MM.1S (cell line): Measurements from ENCODE around the gene MYH7.
"Not testable (repeated sequence)": the region's sequence is repeated elsewhere in the genome, so short reads cannot be mapped to it uniquely, and the experiment has no call there.

ENCODE experiments used
- DNase-seq: peaks from one replicate; pipeline ENCODE4 v3.0.0-alpha.2; 2015
- H2AFZ ChIP-seq: fragments of 300-600 bp; sonication (generic); 2 replicates; pipeline ENCODE4 v1.6.0; 2016; ENCODE audit warnings: antibody characterized with exemption, low read length
- H3F3A ChIP-seq: fragments of 300-600 bp; sonication (generic); 2 replicates; pipeline ENCODE4 v1.6.1; 2016; ENCODE audit warnings: mild to moderate bottlenecking, antibody characterized with exemption, low read length, moderate library complexity, mixed read lengths; ENCODE audit not compliant: insufficient read depth
- H3K27ac ChIP-seq: fragments of 300-600 bp; sonication (generic); 2 replicates; pipeline ENCODE4 v1.5.1; 2016; ENCODE audit warnings: mild to moderate bottlenecking, low read length
- H3K27me3 ChIP-seq: fragments of 300-600 bp; sonication (generic); replicated peaks from 2 replicates; pipeline ENCODE4 v1.6.0; 2016; ENCODE audit warnings: low read length; ENCODE audit not compliant: insufficient read depth
- H3K36me3 ChIP-seq: fragments of 300-600 bp; sonication (generic); replicated peaks from 2 replicates; pipeline ENCODE4 v1.6.1; 2016; ENCODE audit warnings: mild to moderate bottlenecking, low read length, mixed read lengths; ENCODE audit not compliant: insufficient read depth
- H3K4me1 ChIP-seq: fragments of 300-600 bp; sonication (generic); 2 replicates; pipeline ENCODE4 v1.6.1; 2016; ENCODE audit warnings: low read length, mixed read lengths
- H3K4me2 ChIP-seq: fragments of 300-600 bp; sonication (generic); 2 replicates; pipeline ENCODE4 v1.6.0; 2016; ENCODE audit warnings: low read depth, low read length
- H3K4me3 ChIP-seq: fragments of 300-600 bp; sonication (generic); 2 replicates; pipeline ENCODE4 v1.5.1; 2016; ENCODE audit warnings: low read length, mixed read lengths
- H3K79me2 ChIP-seq: fragments of 300-600 bp; sonication (generic); 2 replicates; pipeline ENCODE4 v1.6.1; 2016; ENCODE audit warnings: mixed run types, low read length, mixed read lengths
- H3K9ac ChIP-seq: fragments of 300-600 bp; sonication (generic); 2 replicates; pipeline ENCODE4 v1.6.1; 2016; ENCODE audit warnings: low read length, mixed read lengths
- H3K9me2 ChIP-seq: fragments of 300-600 bp; sonication (generic); replicated peaks from 2 replicates; pipeline ENCODE4 v1.6.1; 2016; ENCODE audit warnings: mild to moderate bottlenecking, low read length, mixed read lengths; ENCODE audit not compliant: insufficient read depth
- H3K9me3 ChIP-seq: fragments of 300-600 bp; sonication (generic); replicated peaks from 2 replicates; pipeline ENCODE4 v1.6.1; 2016; ENCODE audit warnings: mild to moderate bottlenecking, low read length, mixed read lengths; ENCODE audit not compliant: insufficient read depth
- H4K20me1 ChIP-seq: fragments of 300-600 bp; sonication (generic); 2 replicates; pipeline ENCODE4 v1.6.1; 2016; ENCODE audit warnings: mild to moderate bottlenecking, low read length, moderate library complexity, mixed read lengths; ENCODE audit not compliant: insufficient read depth
- EZH2 ChIP-seq: fragments of 300-600 bp; sonication (generic); optimal IDR thresholded peaks from 2 replicates; pipeline ENCODE3; 2017; ENCODE audit warnings: low read depth, mild to moderate bottlenecking, antibody characterized with exemption, low read length, mixed read lengths
- EZH2phosphoT487 ChIP-seq: fragments of 300-600 bp; sonication (generic); IDR thresholded peaks from 2 replicates; pipeline ENCODE4 v1.6.1; 2018; ENCODE audit warnings: antibody characterized with exemption, low read length
- TF ChIP-seq, protein P1 (sequence below): fragments of 300-600 bp; sonication (generic); IDR thresholded peaks from 2 replicates; pipeline ENCODE4 v1.5.1; 2016; ENCODE audit warnings: antibody characterized with exemption, low read length, mixed read lengths

MYH7 gene

DNA sequence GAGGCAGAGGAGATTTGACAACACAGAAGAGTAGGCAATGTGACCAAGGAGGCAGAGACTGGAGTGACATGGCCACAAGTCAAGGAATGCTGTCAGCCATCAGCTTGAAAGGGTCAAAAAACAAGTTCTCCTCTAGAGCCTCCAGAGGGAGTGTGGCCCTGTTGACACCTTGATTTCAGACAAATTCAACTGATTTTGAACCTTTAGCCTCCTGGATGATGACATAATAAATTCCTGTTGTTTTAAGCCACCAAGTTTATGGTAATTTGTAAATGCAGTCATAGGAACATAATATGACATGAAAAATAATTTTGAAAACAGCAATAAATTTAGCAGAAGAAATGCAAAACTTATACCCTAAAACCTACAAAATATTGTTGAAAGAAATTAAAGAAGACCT lies 25.5 kb upstream of the MYH7 start:
- no peak for DNase-seq
- no peaks in the 10 kb centered on the region for H3K36me3 ChIP-seq
- H3K9ac ChIP-seq = no peak overlapping the region
- no peak overlapping the region for H2AFZ ChIP-seq
- no peaks in the 10 kb centered on the region for H3K9me2 ChIP-seq
- no peak overlapping the region for H3K4me2 ChIP-seq
- no peaks in the 10 kb centered on the region for H4K20me1 ChIP-seq
- no peaks in the 10 kb centered on the region for H3K27me3 ChIP-seq
- H3K9me3 ChIP-seq = no peaks in the 10 kb centered on the region
- H3K79me2 ChIP-seq = no peaks in the 10 kb centered on the region
- no peaks in the 10 kb centered on the region for H3K4me1 ChIP-seq
- H3F3A ChIP-seq = no peaks in the 10 kb centered on the region
- H3K4me3 ChIP-seq = no peak overlapping the region
- TF ChIP-seq, protein P1, sequence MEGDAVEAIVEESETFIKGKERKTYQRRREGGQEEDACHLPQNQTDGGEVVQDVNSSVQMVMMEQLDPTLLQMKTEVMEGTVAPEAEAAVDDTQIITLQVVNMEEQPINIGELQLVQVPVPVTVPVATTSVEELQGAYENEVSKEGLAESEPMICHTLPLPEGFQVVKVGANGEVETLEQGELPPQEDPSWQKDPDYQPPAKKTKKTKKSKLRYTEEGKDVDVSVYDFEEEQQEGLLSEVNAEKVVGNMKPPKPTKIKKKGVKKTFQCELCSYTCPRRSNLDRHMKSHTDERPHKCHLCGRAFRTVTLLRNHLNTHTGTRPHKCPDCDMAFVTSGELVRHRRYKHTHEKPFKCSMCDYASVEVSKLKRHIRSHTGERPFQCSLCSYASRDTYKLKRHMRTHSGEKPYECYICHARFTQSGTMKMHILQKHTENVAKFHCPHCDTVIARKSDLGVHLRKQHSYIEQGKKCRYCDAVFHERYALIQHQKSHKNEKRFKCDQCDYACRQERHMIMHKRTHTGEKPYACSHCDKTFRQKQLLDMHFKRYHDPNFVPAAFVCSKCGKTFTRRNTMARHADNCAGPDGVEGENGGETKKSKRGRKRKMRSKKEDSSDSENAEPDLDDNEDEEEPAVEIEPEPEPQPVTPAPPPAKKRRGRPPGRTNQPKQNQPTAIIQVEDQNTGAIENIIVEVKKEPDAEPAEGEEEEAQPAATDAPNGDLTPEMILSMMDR = no peak
- no peak for TF ChIP-seq EZH2
- no peak for TF ChIP-seq EZH2phosphoT487
- no peak overlapping the region for H3K27ac ChIP-seq

DNA sequence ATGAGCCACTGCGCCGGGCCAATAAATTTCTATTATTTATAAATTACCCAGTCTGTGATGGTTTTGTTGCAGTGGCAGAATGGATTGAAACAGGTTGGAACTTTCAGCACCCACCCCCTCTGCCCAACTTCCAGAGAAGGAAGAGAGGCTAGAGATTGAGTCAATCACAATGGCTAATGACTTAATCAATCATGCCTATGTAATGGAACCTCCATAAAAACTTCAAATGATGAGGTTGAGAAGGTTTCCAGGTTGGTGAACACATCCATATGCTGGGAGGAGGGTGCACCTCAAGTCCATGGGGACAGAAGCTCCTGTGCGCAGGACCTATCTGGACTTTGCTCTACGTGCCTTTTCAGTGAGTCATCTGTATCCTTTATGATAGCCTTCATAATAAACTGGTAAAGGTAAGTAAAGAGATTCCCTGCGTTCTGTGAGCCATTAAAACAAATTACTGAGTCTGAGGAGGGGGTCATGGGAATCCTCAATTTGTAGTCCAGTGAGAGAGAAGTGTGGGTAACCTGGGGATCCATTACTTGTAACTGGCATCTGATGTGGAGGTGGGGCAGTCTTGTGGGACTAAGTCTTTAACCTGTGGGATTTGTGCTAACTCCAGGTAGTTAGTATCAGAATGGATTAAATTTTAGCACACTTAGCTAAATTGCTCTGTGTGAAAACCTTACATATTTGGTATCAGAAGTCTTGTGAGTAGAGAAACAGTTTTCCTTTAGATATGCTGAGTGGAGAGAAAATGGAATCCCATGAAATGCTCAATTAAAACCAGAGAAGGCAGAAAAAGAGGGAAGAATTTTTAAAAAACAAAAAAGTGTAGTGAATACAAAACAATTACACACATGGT lies 22.4 kb upstream of the MYH7 start:
- DNase-seq = no peak
- Histone ChIP-seq H2AFZ (no peak overlapping the region), H3F3A (no peaks in the 10 kb centered on the region), H3K9me3 (no peaks in the 10 kb centered on the region), H3K27ac (no peak overlapping the region), H3K36me3 (no peaks in the 10 kb centered on the region), H3K9me2 (no peaks in the 10 kb centered on the region), H3K4me2 (no peak overlapping the region), H3K4me3 (no peak overlapping the region), H3K4me1 (no peaks in the 10 kb centered on the region), H3K27me3 (no peaks in the 10 kb centered on the region), H3K79me2 (no peaks in the 10 kb centered on the region), H3K9ac (no peak overlapping the region), H4K20me1 (no peaks in the 10 kb centered on the region)
- TF ChIP-seq, protein P1 = no peak
- TF ChIP-seq EZH2 (no peak), EZH2phosphoT487 (no peak)

DNA sequence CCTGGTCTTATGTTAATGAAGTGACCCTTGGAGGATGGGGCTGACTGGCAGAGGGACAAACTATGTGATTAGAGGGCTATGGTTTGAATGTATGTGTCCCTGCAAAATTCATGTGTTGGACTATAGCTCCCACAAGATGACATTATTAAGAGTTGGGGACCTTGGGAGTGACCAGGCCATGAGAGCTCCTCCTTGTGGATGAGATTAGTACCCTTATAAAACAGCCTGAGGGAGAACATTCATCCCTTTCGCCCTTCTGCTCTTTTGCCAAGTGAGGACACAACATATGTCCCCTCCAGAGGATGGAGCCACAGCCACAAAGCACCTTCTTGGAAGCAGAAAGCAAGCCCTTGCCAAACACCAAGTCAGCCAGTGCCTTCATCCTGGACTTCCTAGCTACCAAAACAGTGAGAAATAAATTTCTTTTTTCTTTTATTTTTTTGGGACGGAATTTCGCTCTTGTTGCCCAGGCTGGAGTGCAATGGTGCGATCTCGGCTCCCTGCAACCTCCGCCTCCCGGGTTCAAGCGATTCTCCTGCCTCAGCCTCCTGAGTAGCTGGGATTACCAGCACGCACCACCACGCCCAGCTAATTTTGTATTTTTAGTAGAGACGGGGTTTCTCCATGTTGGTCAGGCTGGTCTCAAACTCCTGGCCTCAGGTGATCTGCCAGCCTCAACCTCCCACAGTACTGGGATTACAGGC lies 21.6 kb upstream of the MYH7 start:
- not testable (repeated sequence) for H3F3A ChIP-seq, H4K20me1 ChIP-seq, H3K4me1 ChIP-seq, H3K4me2 ChIP-seq, H3K9me3 ChIP-seq, DNase-seq, H3K36me3 ChIP-seq, H3K79me2 ChIP-seq, H3K9me2 ChIP-seq, H3K27ac ChIP-seq, H3K4me3 ChIP-seq, H2AFZ ChIP-seq, H3K9ac ChIP-seq, H3K27me3 ChIP-seq

DNA sequence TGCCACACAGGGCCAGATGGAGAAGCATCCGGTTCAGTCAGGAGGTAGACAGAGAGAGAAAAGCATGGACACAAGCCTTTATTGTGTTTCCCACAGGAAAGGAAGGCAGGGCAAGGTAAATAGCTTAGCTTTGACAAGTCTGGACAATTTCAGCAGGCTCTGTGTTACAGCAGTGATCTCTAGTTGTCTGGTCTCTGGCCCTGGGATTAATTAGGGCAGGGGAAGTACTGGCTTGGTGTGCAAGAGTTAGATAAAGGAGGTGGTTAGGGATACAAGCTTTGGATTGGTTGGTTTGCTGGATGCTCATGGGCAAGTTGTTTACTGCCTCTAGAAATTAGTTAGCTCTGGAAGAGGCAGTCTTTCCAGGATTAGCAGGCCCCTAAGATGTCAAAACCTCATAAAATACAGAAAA lies 19.0 kb upstream of the MYH7 start:
- Histone ChIP-seq H4K20me1 (no peaks in the 10 kb centered on the region), H3K4me3 (no peak overlapping the region), H3K36me3 (no peaks in the 10 kb centered on the region), H3K9ac (no peak overlapping the region), H3K27me3 (no peaks in the 10 kb centered on the region), H3K4me2 (no peak overlapping the region), H3K9me3 (no peaks in the 10 kb centered on the region), H3K4me1 (no peaks in the 10 kb centered on the region), H3F3A (no peaks in the 10 kb centered on the region), H3K9me2 (no peaks in the 10 kb centered on the region), H3K79me2 (no peaks in the 10 kb centered on the region), H3K27ac (no peak overlapping the region), H2AFZ (no peak overlapping the region)
- TF ChIP-seq EZH2 (no peak), EZH2phosphoT487 (no peak)
- TF ChIP-seq, protein P1 = no peak
- no peak for DNase-seq
